ENCODE results near the gene SIX4.
A peak's percentile ranks its signal among the peaks of the same experiment; 100 is the strongest.

SIX4 gene

DNA sequence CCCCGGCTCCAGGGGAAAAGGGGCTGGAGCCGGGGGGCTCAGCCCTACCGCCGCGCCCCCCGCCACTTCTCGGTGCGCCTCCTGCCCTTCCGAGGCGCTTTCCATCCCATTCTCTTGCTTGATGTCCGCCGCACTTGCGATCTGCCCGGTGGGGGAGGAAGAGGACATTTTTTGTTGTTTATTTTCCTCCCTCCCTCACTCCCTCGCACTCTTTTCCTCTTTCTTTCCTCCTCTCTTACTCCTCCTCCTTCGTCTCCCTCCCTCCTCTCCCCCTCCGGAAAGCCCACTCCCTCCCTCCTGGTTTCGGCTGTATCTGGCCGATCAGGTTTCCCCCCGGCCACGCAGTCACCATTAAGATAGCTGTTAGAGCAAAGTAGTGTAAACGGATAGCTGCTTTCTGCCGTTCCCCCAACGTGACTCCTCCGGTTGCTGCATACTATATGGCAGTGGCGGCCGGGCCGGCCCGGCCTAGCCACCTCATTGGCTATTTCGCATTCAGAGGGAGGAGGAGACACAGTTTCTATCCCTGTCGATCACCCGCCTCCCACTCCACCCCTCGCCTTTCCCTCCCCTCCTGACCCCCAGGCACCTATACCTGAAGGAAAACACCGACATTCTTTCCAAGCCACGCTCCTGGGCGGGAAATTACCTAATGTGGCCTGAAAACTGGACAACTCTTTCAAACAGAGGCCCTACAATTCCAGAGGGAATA lies at the start of gene SIX4:
Gene SIX4 (minus strand): TSS at position 445 of the 712 bp plus-strand sequence. CDS start 277 bp downstream, at position 168.
- peak within 1 kb of the TSS; percentile 93 for H3K4me3 ChIP-seq (ENCODE audit: low read depth, low read length)
- TF ChIP-seq, protein P1, sequence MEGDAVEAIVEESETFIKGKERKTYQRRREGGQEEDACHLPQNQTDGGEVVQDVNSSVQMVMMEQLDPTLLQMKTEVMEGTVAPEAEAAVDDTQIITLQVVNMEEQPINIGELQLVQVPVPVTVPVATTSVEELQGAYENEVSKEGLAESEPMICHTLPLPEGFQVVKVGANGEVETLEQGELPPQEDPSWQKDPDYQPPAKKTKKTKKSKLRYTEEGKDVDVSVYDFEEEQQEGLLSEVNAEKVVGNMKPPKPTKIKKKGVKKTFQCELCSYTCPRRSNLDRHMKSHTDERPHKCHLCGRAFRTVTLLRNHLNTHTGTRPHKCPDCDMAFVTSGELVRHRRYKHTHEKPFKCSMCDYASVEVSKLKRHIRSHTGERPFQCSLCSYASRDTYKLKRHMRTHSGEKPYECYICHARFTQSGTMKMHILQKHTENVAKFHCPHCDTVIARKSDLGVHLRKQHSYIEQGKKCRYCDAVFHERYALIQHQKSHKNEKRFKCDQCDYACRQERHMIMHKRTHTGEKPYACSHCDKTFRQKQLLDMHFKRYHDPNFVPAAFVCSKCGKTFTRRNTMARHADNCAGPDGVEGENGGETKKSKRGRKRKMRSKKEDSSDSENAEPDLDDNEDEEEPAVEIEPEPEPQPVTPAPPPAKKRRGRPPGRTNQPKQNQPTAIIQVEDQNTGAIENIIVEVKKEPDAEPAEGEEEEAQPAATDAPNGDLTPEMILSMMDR (IDR thresholded peaks at IDR 0.05; ENCODE audit: low read depth, low read length) = no peak

DNA sequence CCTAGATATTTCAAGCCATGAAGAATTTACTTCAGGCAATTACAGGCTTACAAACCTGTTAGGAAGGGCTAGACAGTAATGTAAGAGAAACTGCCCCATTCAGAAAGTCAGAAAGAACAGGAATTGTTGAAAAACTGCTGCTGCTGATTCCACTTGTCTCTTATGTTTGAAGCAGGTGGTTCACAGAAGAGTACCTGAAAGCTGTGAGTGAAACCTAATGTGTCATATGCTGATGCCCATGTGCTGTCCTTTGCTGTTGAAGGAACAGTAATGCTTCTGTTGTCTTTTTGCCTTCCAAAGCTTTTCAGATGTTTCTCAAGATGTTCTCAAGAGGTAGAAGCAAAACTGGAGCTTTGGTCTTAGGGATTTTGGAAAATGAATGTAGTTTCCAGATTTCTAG lies 49.4 kb upstream of the SIX4 start:
- TF ChIP-seq, protein P1 (IDR thresholded peaks at IDR 0.05; ENCODE audit: low read depth, low read length) = no peak
- H3K4me3 ChIP-seq (ENCODE audit: low read depth, low read length) = no peak overlapping the region

GRCh38 chr14:60771117-60771516 lies 47.0 kb upstream of the SIX4 start:
- TF ChIP-seq, protein P1 (IDR thresholded peaks at IDR 0.05; ENCODE audit: low read depth, low read length) = no peak
- H3K4me3 ChIP-seq (ENCODE audit: low read depth, low read length) = no peak overlapping the region

- TF ChIP-seq, protein P1 (IDR thresholded peaks at IDR 0.05; ENCODE audit: low read depth, low read length) = no peak
- no peak overlapping the region for H3K4me3 ChIP-seq (ENCODE audit: low read depth, low read length)
These were observed 44.5 kb upstream of the SIX4 start for GRCh38 chr14:60768602-60769001.

- TF ChIP-seq, protein P1 (IDR thresholded peaks at IDR 0.05; ENCODE audit: low read depth, low read length) = no peak
- H3K4me3 ChIP-seq (ENCODE audit: low read depth, low read length) = no peak overlapping the region
These were observed 36.7 kb upstream of the SIX4 start for GRCh38 chr14:60760644-60761364.

DNA sequence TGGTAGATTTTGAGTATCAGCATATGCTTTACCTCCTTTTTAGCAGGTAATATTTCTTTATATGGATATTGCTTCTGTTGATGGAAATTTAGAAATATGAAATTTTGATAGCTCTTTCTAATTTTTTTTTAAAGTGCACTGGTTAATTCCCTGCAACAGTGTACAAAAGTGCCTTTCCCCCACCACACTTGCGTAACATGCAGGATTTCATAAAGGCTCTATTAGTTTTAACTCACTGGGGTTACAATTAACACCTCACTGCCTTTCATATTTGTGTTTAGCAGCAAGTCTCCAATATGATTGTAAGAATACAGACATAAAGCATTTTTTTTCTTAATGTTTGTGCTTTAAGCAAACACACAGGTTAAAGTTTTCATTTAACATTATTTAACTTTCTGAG lies 36.1 kb upstream of the SIX4 start:
- TF ChIP-seq, protein P1 (IDR thresholded peaks at IDR 0.05; ENCODE audit: low read depth, low read length) = no peak
- H3K4me3 ChIP-seq (ENCODE audit: low read depth, low read length) = no peak overlapping the region

- TF ChIP-seq, protein P1 (IDR thresholded peaks at IDR 0.05; ENCODE audit: low read depth, low read length) = no peak
- H3K4me3 ChIP-seq (ENCODE audit: low read depth, low read length) = no peak overlapping the region
These were observed 34.7 kb upstream of the SIX4 start for GRCh38 chr14:60758885-60759284.
